GM18511 (cell line): ENCODE results near the gene SLC25A22.

ENCODE experiments used
- ATAC-seq: cut with Tn5 transposase; IDR thresholded peaks from one replicate; pipeline ENCODE4 v1.9.1; 2021; ENCODE audit warnings: mild to moderate bottlenecking, moderate library complexity; ENCODE audit not compliant: unreplicated experiment

Gene SLC25A22

DNA sequence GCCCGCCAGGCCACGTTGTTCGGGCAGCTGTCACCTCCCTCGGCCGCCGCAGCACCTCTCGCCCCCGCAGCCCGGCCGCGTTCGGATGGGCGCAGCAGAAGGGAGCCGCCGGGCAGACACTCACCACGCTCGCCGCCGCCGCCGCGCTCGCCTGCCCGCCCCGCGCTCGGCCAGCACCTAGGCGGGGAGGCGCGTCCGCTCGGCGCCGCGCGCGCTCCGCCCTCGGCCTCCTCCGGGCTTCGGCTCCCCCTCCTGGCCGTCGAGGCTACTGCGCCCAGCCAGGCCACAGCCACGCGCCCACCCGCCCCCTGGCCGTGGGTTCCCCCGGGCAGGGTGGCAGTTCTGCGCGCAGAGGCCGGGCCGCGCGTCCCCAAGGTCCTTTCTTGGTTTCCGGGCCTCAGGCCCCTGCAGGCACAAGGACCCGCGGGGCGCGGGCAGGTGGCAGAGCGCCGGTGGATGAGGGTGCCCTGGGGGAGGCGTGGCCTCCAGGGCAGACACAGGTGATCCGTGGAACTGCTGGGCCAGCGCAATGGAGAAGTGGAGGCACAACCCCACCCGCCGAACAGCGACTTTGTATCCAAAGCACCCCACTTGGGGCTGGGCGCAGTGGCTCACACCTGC is at the start of gene SLC25A22:
TSS of gene SLC25A22 (minus strand) at position 189 of the 621 bp plus-strand sequence. CDS start 3,275 bp downstream, outside the sequence.
- ATAC-seq: peak; percentile 71

DNA sequence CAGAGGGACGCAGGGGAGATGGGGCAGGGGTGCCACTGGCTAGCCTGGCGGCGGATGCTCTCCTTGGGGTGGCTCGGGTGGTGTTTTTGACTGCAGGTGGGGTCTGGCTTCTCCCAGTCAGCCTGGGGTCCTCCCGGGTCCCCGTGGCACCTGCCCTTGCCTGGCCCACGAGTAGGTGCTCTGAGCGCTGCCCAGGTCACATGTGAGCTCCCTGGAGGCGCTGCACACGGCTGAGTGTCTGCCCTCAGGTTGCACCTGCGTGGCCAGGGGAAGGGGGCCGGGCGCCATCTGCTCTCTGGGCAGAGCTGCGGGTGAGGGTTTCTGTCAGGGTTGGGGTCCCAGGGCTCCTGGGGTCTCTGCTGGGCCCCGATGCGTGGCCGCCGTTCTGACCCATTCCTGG is 49.8 kb upstream of the SLC25A22 start:
- ATAC-seq: no peak

- no peak for ATAC-seq
Measured at GRCh38 chr11:846496-847098, 48.5 kb upstream of the SLC25A22 start.

GRCh38 chr11:845872-846495 is 47.9 kb upstream of the SLC25A22 start:
- ATAC-seq: no peak

GRCh38 chr11:844693-845644 is 46.9 kb upstream of the SLC25A22 start:
- ATAC-seq: no peak

GRCh38 chr11:843818-844692 is 46.0 kb upstream of the SLC25A22 start:
- no peak for ATAC-seq

DNA sequence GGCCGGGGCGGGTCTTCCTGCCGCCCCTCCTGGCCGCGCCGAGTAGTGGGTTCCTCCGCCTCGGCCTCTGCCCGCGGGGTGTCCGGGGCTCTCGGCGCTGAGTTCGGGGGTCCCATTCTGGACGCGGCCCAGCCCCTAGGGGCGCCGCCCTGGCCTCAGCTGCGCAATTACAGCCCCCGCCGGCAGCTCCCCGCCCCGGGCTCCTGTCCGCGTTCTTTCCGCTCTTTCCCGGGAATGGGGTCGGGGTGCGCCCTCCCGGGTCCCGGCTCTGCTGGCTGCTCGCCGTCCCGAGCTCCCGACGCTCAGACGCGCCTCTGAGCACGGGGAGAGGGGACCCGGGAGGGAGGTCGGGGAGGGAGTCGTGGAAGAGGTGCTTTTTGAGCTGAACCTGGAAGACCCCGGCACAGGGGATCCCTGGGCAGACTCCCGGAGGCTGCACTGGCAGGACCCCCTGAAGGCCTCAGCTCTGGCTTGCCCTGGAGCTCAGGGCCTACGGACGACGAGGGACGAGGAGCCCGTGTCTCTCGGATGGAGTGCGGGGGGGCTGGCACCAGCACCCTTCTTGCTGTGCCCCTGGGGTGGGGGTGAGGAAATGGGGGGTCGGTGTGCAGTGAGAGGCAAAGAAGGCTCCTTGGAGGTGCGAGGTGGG is 45.1 kb upstream of the SLC25A22 start:
- ATAC-seq: peak; percentile 8

GRCh38 chr11:842370-843002 is 44.4 kb upstream of the SLC25A22 start, which contains the start of the genes POLR2L and TSPAN4:
TSS of gene POLR2L (minus strand) at chr11:842529. CDS start at chr11:842508, 21 bp downstream.
TSS of gene TSPAN4 (plus strand) at chr11:842852. CDS start at chr11:850305, 7,453 bp downstream.
- peak; percentile 74 for ATAC-seq

DNA sequence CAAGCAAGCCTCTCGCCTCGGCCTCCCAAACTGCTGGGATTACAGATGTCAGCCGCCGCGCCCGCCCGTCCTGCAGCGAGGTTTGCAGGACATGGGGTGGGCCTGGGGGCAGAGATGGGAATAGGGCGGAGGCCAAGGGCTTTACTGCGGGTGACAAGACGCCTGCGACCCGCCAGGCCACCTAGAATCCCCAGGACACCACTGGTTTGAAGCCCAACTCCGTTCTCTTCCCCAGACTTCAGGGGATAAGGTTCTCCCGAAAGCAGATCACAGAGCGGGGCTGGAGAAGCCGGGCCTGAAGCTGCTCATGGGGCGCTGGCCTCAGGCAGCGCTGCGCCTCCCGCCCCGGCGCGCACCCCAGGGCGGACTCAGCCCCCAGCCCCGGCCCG is 43.9 kb upstream of the SLC25A22 start:
- peak; percentile 38 for ATAC-seq

GRCh38 chr11:839875-840617 is 42.0 kb upstream of the SLC25A22 start:
- ATAC-seq: no peak

DNA sequence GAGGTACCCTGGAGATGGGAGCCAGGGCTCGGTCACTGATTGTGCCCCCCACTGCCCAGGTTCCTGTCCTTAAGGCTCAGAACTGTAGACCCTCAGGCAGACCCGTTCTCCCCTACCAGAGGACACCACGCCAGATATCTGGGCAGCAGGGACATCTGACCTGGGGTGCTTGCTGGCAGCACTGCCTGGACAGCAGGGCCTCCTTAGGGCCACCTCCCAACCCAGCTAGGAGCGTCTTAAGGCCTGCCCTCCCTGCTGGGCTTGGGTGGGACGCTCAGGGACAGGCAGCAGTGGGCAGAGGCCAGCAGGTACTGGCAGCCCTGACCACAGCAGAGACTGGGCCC is 41.2 kb upstream of the SLC25A22 start:
- no peak for ATAC-seq

- ATAC-seq: no peak
Measured at GRCh38 chr11:838441-839279, 40.6 kb upstream of the SLC25A22 start.

GRCh38 chr11:837990-838307 is 39.9 kb upstream of the SLC25A22 start:
- no peak for ATAC-seq

DNA sequence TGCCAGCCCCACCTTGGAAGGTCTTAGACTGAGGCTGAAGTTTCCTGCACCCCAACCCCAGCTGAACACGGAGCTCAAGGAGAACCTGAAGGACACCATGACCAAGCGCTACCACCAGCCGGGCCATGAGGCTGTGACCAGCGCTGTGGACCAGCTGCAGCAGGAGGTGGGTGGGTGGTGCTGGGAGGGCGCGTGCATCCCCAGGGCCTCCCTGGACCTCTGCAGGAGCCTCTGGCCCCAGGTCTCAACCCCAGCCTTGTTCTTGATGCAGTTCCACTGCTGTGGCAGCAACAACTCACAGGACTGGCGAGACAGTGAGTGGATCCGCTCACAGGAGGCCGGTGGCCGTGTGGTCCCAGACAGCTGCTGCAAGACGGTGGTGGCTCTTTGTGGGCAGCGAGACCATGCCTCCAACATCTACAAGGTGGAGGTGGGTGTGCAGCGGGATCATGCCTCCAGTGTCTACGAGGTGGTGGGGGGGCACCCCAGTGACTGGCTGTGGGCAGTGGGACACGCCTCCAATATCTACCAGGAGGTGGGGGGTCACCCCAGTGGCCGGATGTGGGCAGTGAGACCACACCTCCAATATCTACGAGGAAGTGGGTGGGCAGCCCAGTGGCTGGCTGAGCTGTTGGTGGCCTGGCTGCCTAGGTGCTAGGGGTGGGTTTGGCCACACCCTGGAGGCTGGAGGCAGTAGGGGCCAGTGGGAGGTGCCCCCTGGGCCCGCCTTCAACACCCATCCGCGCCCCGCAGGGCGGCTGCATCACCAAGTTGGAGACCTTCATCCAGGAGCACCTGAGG is 39.3 kb upstream of the SLC25A22 start:
- ATAC-seq: no peak

DNA sequence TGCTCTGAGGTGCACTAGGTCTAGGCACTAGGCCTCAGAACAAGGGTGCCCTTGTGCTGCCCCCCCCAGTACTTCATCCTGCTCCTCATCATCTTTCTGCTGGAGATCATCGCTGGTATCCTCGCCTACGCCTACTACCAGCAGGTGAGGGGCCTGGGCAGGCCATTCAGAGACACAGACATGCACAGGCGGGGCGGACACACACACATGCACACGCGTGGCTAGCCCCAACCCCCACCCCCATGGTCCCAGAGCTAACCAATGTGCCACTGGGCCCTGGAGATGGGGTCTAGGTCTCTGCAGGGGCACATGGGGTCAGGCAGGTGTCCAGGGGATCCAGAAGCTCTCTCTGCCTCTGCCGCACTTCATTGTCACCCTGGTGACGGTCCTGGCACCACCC is 38.6 kb upstream of the SLC25A22 start:
- no peak for ATAC-seq

GRCh38 chr11:836274-836673 is 38.2 kb upstream of the SLC25A22 start:
- no peak for ATAC-seq
